Stimulated activated naive CD8-positive, alpha-beta T cell treated with anti-CD3 and anti-CD28 coated beads, Interleukin-15, Interleukin-2, amounts not matched to agents 100 ng/mL and 50 ng/mL, for 24 hours (primary cell): ENCODE measurements around the gene RASA2.

Source experiments
- H3K27ac Mint-ChIP-seq: one replicate; pipeline ENCODE4 v1.8.0; 2021; ENCODE audit warnings: mild to moderate bottlenecking, mixed read lengths
- H3K27me3 Mint-ChIP-seq: one replicate; pipeline ENCODE4 v1.8.0; 2021; ENCODE audit warnings: mixed read lengths
- H3K36me3 Mint-ChIP-seq: one replicate; pipeline ENCODE4 v1.8.0; 2021; ENCODE audit warnings: low read depth, mixed read lengths
- H3K4me1 Mint-ChIP-seq: one replicate; pipeline ENCODE4 v1.8.0; 2021; ENCODE audit warnings: low read depth, mixed read lengths
- H3K4me3 Mint-ChIP-seq: one replicate; pipeline ENCODE4 v1.8.0; 2021; ENCODE audit warnings: mild to moderate bottlenecking, mixed read lengths
- H3K9me3 Mint-ChIP-seq: one replicate; pipeline ENCODE4 v1.8.0; 2021; ENCODE audit warnings: mixed read lengths

The RASA2 gene

DNA sequence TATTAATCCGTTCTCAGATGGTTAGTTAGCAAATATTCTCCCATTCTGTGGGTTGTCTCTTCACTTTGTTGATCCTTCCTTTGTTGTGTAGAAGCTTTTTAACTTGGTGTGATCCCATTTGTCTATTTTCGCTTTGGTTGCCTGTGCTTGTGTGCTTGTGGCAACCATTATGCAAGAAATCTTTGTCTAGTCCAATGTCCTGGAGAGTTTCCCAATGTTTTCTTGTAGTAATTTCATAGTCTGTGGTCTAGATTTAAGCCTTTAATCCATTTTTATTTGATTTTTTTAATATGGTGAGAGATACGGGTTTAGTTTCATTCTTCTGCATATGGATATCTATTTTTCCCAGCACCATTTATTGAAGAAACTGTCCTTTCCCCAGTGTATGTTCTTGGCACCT is 59.8 kb downstream of the RASA2 start:
- H3K4me3 Mint-ChIP-seq: no peak overlapping the region
- H3K27ac Mint-ChIP-seq: no peak overlapping the region
- peaks cover 96% of the 10 kb centered on the region for H3K4me1 Mint-ChIP-seq
- no peaks in the 10 kb centered on the region for H3K27me3 Mint-ChIP-seq
- H3K9me3 Mint-ChIP-seq: peaks cover 49% of the 10 kb centered on the region
- peaks cover 97% of the 10 kb centered on the region for H3K36me3 Mint-ChIP-seq

DNA sequence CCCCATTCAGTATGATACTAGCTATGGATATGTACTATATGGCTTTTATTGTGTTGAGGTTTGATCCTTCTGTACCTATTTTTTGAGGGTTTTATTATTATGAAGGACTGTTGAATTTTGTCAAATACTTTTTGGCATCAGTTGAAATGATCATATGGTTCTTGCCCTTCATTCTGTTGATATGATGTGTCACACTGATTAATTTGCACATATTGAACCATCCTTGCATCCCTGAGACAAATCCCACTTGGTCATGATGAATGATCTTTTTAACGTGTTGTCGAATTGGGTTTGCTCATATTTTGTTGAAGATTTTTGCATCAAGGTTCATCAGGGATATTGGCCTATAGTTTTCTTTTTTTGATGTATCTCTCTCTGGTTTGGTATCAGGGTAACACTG is 61.0 kb downstream of the RASA2 start:
- Mint-ChIP-seq H3K4me3 (peak overlapping the region; percentile 3), H3K27ac (peak overlapping the region; percentile 87), H3K4me1 (peaks cover 96% of the 10 kb centered on the region), H3K27me3 (no peaks in the 10 kb centered on the region), H3K9me3 (peaks cover 49% of the 10 kb centered on the region), H3K36me3 (peaks cover 85% of the 10 kb centered on the region)

- peaks cover 82% of the 10 kb centered on the region for H3K4me1 Mint-ChIP-seq
- H3K27me3 Mint-ChIP-seq: no peaks in the 10 kb centered on the region
- H3K4me3 Mint-ChIP-seq: peak overlapping the region; percentile 14
- peaks cover 31% of the 10 kb centered on the region for H3K9me3 Mint-ChIP-seq
- peak overlapping the region; percentile 87 for H3K27ac Mint-ChIP-seq
- peaks cover 62% of the 10 kb centered on the region for H3K36me3 Mint-ChIP-seq
These were observed 64.3 kb downstream of the RASA2 start for GRCh38 chr3:141550926-141551665.

DNA sequence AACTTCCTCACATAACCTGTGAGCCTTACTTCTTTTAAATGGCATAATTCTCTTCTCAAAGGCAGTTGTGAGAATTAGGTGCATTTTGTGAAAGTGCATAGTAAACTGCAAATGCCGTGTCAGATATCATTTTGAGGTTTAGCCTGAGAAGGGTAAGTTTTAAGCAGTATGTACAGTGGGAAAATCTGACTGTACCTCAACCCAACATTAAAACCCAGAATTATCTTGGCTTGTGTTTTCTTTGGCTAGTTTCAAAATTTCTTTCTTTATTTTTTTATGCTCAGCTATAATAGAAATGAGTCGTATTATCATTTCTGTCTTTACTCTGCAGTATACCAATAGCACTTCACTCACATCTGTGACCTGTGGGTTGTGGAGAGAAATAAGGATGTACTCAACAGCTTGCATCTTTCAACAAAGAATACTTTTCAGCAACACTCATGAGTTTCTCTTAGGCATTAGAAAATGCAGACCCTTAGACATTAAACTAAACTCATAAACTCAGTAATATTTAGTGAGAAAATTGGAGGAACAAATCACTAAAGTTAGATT is 65.7 kb downstream of the RASA2 start:
- no peaks in the 10 kb centered on the region for H3K27me3 Mint-ChIP-seq
- H3K36me3 Mint-ChIP-seq: peaks cover 48% of the 10 kb centered on the region
- peaks cover 21% of the 10 kb centered on the region for H3K9me3 Mint-ChIP-seq
- peaks cover 70% of the 10 kb centered on the region for H3K4me1 Mint-ChIP-seq
- H3K4me3 Mint-ChIP-seq: peak overlapping the region; percentile 61
- peak overlapping the region; percentile 94 for H3K27ac Mint-ChIP-seq

GRCh38 chr3:141553055-141553454 is 66.2 kb downstream of the RASA2 start:
- no peaks in the 10 kb centered on the region for H3K27me3 Mint-ChIP-seq
- H3K4me1 Mint-ChIP-seq: peaks cover 65% of the 10 kb centered on the region
- peaks cover 15% of the 10 kb centered on the region for H3K9me3 Mint-ChIP-seq
- H3K4me3 Mint-ChIP-seq: peak overlapping the region; percentile 61
- peaks cover 42% of the 10 kb centered on the region for H3K36me3 Mint-ChIP-seq
- peak overlapping the region; percentile 94 for H3K27ac Mint-ChIP-seq

- Mint-ChIP-seq H3K4me3 (no peak overlapping the region), H3K9me3 (peaks cover under 1% of the 10 kb centered on the region), H3K27ac (peak overlapping the region; percentile 59), H3K4me1 (peaks cover 54% of the 10 kb centered on the region), H3K27me3 (no peaks in the 10 kb centered on the region), H3K36me3 (peaks cover 30% of the 10 kb centered on the region)
These were observed 69.2 kb downstream of the RASA2 start for GRCh38 chr3:141556034-141556433.

DNA sequence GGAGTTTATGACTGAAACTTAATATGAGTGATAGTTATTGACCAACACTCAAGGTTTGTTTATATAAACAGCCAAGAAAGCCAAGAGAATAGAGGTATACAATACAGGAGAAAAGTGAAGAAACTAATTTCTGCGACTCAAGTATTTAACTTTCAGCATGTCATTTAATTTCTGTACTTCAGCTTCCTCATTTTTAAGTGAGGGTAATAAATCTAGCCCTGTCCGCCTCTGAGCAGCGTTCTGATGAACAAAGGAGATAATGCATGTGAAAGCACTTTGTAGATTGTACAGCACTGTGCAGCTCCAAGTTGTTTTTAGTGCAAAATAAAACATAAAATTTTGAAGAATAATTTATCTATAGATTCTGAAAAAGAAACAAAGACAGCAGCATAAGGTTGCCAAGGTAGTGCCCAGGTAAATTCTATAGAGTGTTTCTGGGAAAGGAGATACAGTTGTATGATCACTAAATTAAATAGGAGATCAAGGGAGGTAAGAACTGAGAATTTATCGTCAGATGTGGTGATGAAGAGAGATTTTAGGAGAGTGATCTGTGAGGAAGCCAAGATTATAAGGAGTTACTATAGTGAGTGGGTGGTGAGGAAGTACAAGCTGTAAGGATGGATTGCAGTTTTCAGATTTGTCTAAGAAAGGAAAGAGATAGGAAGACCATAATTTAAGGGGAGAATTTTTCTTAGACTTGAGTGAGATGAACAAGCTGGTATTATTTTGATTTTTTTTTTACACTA is 71.3 kb downstream of the RASA2 start:
- Mint-ChIP-seq H3K4me1 (peaks cover 38% of the 10 kb centered on the region), H3K27me3 (no peaks in the 10 kb centered on the region), H3K9me3 (no peaks in the 10 kb centered on the region), H3K4me3 (no peak overlapping the region), H3K36me3 (peaks cover 30% of the 10 kb centered on the region), H3K27ac (no peak overlapping the region)

- H3K27me3 Mint-ChIP-seq: no peaks in the 10 kb centered on the region
- no peak overlapping the region for H3K4me3 Mint-ChIP-seq
- H3K36me3 Mint-ChIP-seq: peaks cover 44% of the 10 kb centered on the region
- H3K9me3 Mint-ChIP-seq: no peaks in the 10 kb centered on the region
- peaks cover 37% of the 10 kb centered on the region for H3K4me1 Mint-ChIP-seq
- H3K27ac Mint-ChIP-seq: no peak overlapping the region
These were observed 74.7 kb downstream of the RASA2 start for GRCh38 chr3:141561426-141562034.

DNA sequence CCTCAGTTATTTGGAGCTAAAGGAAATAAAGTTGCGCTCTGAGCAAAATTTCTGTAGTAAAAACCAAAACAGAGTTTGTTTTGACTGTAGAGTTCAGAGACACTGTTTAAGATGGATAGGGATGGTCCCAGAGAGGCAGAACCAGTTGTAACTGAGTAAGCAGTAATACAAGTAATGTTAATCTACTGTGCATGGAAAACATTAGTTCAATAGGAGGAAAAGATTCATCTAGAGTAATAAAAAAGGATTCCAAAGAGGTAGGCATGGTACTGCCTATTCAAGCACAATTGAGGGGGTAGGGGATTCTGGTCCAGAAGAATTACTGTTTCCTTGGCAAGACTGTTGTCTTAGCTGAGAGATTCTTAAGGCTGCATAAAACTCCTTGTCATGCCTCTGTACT is 77.4 kb downstream of the RASA2 start:
- Mint-ChIP-seq H3K4me3 (no peak overlapping the region), H3K9me3 (no peaks in the 10 kb centered on the region), H3K4me1 (peaks cover 32% of the 10 kb centered on the region), H3K27ac (no peak overlapping the region), H3K36me3 (peaks cover 40% of the 10 kb centered on the region), H3K27me3 (no peaks in the 10 kb centered on the region)

GRCh38 chr3:141570068-141570467 is 83.2 kb downstream of the RASA2 start:
- no peak overlapping the region for H3K27ac Mint-ChIP-seq

GRCh38 chr3:141575879-141576743 is 89.3 kb downstream of the RASA2 start:
- Mint-ChIP-seq H3K27me3 (no peaks in the 10 kb centered on the region), H3K4me3 (peak overlapping the region; percentile 18), H3K9me3 (no peaks in the 10 kb centered on the region), H3K36me3 (peaks cover 70% of the 10 kb centered on the region), H3K27ac (peak overlapping the region; percentile 7), H3K4me1 (peaks cover 14% of the 10 kb centered on the region)

More at GRCh38 chr3:141570068-141570467, 83.2 kb downstream of the RASA2 start:
- Mint-ChIP-seq H3K36me3 (peaks cover 55% of the 10 kb centered on the region), H3K9me3 (no peaks in the 10 kb centered on the region), H3K4me3 (no peak overlapping the region), H3K27me3 (no peaks in the 10 kb centered on the region), H3K4me1 (peaks cover 10% of the 10 kb centered on the region)

GRCh38 chr3:141576744-141577052 is 89.9 kb downstream of the RASA2 start:
- Mint-ChIP-seq H3K4me3 (no peak overlapping the region), H3K27ac (peak overlapping the region; percentile 7), H3K36me3 (peaks cover 70% of the 10 kb centered on the region), H3K9me3 (no peaks in the 10 kb centered on the region), H3K4me1 (peaks cover 14% of the 10 kb centered on the region), H3K27me3 (no peaks in the 10 kb centered on the region)

DNA sequence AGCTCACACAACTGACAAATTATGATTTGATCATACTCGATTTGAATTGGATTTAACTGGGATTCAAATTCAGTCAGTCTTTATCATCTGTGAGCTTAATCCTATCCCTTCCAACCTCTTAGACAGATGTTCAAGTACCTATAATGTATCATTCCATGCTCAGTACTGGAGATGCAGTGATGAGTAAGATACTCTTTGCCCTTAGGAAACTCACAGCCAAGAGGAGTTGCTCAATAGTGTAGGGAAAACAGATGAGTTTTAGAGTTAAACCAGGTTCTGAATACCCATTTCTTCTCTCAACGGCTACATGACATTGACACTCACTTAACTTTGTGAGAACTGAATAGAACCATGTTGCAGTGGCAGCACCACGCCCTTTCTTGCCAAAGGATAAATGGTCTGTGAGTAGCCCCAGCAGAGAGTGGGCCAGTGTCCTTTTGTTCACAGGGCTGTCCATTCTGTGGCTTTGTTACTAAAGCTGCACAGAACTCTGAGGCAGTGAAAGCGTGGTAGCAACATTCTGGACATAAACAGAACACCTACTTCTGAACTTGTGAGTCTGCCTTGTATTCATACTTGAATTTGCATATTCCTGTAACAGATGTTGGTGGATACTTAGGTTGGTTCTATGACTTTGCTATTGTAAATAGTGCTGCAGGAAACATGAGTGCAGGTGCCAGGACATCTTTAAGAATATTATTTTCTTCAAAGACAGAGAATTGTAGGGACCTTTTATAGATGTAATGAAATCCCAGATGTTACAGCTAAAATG is 91.6 kb downstream of the RASA2 start:
- Mint-ChIP-seq H3K4me3 (no peak overlapping the region), H3K4me1 (peaks cover 14% of the 10 kb centered on the region), H3K27ac (no peak overlapping the region), H3K27me3 (no peaks in the 10 kb centered on the region), H3K36me3 (peaks cover 69% of the 10 kb centered on the region), H3K9me3 (no peaks in the 10 kb centered on the region)

DNA sequence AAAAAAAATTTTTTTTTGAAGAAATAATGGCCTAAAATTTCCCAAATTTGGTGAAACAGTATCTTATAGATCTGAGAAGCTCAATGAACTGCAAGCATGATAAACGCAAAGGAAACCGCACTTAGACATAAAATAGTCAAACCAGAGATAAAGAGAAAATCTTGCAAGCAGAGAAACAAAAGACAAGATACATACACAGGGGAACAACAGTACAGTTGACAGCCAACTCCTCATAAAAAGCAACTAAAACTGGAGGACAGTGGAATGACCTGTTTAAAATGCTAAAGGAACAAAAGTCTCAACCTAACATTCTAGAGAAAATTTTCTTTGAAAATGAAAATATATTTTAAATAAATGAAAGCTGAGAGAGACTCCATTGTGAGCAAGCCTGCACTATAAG is 107.5 kb downstream of the RASA2 start:
- Mint-ChIP-seq H3K4me3 (no peak overlapping the region), H3K27ac (no peak overlapping the region), H3K27me3 (no peaks in the 10 kb centered on the region), H3K4me1 (no peaks in the 10 kb centered on the region), H3K36me3 (peaks cover 90% of the 10 kb centered on the region), H3K9me3 (peaks cover 4% of the 10 kb centered on the region)
